ENCODE measurements around the gene NPB.

NPB gene

DNA sequence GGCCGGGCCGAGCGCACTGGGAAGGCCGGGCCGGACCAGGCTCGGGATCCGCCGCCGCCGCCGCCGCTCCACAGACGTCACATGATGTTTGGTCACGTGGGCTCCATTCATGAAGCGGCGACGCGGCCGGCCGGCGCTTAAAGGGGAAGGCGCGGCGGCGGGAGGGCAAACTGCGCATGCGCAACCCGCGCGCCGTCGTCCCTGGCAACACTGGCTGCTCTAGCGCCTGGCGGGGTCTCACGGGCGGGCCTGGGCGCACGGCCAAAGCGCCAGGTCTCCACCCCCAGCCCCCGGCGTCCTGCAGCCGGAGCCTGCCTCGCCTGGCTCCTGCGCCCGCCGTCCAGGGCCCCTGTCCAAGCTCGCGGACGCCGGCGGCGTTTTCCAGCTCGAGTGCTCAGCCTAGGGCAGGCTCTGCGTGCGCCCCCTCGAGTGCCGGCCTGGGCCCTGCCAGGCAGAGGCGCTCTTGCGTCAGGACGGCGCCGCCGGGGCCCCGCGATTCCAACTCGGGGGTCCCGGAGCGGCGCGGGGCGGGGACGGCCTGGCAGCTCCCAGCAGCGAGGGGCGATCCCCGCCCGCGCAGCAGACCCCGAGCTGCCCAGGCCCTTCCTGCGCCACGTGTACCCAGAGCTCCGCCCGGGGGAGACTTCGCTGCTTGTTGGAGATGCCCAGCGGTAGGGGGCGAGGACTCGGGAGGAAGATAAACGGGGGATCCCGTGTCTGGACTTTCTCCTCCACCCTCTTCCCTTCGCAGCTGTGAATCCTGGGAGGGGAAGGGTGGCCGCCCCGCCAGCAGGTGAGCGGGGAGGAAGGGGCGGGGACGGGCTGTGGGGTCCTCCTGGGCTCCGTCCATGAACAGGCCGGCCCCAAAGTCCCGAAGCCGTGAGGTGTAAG is 25.9 kb downstream of the NPB start, which contains the start of gene MAFG:
Gene MAFG, minus strand, starts transcription at position 83 of the 891 bp plus-strand sequence. CDS start 4,550 bp downstream, outside the sequence.
- peak; percentile 17 for FAIRE-seq

- FAIRE-seq: no peak
Measured at GRCh38 chr17:81928544-81929252, 26.7 kb downstream of the NPB start.

DNA sequence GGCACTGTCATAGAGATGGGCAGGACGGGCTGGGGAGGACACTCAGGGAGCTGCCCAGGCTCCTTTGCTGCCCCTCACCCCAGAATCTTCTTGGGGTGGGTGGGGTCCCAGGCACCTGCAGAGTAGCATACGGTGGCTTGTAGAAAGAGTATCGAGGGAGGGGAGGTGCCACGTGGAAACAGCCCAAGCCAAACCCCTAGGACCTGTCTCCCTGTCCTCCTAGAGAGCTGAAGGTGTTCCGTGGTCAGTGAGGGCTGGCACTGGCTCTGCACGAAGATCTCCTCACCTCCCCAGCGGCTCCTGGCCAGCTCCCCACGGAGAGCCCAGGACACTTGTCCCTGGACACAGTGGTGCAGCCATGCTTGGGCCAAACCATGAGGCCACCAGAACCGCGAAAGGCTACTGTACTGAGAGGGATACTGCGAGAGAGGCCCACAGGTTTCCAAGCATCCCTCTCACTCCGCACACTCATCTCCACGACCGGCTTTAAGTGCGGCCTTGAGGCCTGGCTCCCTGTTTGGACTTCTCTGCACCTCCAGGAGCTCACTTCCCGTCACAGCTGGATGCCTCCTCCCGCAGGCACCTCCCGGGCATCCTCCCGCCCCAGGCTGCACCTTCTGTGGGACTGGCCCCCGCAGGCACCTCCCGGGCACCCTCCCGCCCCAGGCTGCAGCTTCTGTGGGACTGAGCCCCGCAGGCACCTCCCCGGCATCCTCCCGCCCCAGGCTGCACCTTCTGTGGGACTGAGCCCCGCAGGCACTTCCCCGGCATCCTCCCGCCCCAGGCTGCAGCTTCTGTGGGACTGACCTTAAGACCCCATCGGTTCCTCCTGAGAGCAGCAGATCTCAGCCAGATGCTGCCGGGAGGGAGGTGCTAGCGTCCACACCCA is 27.5 kb downstream of the NPB start:
- FAIRE-seq: no peak

- no peak for FAIRE-seq
Measured at GRCh38 chr17:81930142-81931125, 28.4 kb downstream of the NPB start.

DNA sequence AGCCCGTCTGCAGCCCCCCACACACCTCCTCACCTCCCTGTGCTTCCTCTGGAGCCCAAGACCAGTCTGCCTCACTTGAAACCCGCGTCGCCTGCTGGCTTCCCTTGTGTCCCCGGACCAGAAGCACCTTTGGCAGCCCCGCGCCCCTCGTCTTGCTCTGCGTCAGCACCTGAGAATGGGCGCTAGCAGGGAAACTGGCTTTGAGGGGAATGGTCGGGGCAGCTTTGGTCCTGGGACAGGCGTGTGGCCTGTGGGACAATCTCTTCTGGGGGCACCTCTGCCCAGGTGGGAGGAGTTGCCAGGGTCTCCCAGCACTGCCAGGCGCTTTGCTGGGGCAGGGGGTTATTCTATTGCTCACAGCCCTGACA is 29.1 kb downstream of the NPB start:
- no peak for FAIRE-seq

DNA sequence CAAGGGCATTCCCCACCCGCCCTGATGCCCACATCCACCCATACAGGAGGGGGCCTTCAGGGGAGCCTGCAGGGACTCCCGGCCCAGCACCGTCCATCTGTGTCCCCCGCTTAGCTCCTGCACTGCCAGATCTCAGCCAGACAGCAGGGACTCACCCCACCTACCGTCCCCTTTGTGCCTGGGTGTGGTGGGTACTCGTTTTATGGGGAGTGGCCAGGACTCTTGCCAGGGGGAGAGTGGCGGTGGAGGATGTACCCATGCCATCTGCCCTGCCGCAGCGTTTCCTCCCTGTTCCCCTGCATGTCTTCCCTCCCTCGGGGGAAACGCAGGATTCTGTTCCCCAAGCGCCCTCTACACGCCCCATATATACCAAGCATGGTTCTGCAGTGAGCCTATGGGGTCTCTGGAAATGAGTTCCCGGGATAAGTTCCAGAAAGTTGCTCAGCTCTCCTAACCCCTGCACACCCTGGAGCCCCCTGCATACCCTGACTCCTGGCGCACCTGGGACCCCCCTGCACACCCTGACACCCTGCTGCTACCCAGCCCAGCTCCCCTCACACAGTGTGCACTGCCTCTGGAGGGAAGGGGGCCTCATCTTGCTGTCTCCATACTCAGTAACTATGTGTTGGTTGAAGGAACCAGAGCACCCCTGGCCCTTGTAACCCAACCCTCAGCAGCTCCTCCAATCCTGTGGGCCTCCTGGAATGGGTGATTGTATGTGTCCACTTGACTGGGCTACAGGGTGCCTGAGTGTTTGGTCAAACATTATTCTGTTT is 29.7 kb downstream of the NPB start:
- no peak for FAIRE-seq

DNA sequence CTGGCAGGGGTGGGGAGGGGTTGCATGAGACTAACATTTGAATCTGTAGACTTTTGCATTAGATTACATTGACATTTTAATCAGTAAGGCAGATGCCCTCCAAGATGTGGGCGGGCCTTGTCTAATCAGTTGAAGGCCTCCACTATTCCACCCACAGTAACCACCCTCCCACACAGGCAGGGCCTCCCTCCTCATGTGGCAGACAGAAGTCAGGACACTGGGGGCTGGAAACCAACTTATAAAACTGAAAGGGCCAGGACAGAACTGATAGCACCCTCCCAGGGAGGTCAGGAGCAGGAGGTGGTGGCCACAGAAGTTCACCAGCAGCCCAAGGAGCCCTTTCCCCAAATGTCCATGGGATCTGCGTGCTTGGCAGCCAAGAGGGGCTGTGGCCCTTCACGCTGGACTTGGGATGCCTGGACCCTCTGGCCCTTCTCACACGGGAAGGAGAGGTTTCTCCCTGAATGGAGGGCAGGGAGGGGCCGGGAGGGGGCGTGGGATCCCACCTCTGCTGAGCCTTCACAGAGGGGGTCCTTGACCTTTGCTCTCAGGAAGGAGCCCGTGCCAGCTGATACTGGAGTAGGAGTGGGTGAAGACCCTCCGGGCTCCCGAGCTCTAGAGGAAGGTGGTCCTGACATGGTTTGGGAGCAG is 30.4 kb downstream of the NPB start:
- no peak for FAIRE-seq

- FAIRE-seq: no peak
Measured at GRCh38 chr17:81933178-81933699, 31.2 kb downstream of the NPB start.

- FAIRE-seq: no peak
Measured at GRCh38 chr17:81934098-81934757, 32.2 kb downstream of the NPB start.

DNA sequence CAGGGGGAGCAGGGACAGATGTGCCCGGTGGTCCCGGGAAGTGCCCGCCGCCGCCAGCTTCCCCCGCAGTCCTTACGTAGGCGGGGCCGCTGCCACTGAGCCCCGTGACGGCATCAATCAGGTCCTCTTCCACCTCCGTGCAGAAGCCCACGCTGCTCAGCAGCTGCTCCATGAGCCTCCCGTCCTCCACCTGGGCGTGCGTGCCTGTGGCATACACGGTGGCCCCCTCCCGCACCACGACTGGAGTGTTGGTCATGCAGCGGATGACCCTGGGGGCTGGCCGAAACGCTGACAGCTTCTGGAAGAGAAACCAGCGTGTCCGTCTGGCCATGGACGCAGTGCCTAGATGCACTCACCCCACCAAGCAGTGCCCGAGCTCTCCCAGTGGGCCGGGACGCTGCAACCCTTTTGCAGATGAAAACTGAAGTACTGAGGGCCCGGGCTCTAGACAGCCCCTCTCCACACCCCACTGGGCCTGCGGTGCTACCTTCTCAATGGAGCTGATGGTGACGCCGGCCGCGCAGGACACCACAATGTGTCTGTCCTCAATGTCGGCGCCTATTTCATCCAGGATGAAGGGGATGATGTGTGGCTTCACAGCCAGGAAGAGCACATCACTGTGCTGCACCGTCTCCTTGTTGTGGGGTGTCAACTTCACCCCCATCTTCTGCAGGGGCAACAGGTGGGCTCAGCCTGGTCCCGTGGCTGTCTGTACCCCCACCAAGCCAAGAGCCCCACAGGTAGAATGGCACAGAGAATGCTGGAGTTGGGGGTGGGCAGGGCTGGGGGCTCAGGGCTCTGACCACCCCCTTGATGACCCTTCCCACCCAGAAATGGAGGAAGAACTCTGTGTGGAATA is 33.0 kb downstream of the NPB start:
- FAIRE-seq: no peak

DNA sequence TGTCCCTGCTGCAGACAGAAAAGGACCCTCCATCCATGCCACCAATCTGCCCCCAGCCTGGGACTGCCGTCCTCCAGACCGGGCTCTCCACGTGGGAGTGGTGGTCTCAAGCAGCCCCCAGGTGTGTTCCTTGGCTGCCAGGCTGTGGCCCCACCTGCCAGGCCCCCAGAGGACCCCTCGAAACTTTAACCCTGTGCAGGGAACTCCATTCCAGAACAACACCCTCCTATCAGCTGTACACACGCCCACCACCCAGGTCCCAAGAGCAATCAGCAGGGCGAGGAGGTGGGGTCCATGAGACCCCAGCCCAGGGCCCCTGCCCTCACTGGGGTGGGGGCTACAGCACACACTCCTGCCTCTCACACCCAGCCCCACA is 33.7 kb downstream of the NPB start:
- no peak for FAIRE-seq

DNA sequence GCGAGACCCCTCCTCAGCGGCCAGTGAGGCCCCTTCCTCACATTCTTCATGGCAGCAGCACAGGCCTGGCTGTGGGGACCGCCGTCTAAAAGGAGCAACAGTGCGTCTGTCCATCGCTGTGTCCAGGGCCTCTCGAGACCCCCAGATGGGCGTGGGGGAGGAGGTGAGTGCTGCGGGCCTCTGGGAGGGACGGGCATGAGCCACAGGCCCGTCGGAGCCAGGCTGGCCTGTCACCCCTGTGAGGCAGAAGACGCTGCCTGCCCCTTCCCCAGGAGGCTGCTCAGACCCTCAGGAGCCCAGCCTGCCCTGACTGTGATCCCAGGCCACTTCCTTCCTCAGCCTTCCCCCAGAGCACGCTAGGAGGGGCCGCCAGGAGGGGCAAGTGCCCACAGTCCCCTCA is 37.2 kb downstream of the NPB start:
- FAIRE-seq: no peak

DNA sequence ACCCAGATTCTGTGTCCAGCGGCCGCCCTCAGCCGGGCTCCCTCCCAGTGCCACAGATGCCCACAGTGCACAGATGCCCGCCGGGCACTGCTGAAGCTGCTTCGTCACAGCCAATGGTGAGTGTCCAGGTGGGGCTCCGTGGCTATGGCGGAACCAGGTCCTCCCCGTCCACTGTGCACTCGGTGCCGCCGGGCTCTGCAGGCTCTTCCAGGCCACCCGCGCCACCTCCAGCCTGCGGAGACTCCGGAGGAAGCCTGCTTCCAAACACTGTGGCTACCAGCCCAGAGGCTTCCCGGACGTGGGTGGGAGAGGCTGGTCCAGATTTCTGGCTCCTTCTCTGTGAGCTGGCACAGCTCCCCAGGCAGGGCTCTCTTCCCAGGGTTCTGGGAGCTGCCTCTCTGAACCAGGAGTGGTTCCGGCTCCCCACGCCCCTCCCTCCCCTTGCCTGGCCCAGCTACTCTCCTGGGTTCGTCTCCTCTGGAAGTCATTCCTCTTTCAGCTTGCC is 37.9 kb downstream of the NPB start:
- no peak for FAIRE-seq

DNA sequence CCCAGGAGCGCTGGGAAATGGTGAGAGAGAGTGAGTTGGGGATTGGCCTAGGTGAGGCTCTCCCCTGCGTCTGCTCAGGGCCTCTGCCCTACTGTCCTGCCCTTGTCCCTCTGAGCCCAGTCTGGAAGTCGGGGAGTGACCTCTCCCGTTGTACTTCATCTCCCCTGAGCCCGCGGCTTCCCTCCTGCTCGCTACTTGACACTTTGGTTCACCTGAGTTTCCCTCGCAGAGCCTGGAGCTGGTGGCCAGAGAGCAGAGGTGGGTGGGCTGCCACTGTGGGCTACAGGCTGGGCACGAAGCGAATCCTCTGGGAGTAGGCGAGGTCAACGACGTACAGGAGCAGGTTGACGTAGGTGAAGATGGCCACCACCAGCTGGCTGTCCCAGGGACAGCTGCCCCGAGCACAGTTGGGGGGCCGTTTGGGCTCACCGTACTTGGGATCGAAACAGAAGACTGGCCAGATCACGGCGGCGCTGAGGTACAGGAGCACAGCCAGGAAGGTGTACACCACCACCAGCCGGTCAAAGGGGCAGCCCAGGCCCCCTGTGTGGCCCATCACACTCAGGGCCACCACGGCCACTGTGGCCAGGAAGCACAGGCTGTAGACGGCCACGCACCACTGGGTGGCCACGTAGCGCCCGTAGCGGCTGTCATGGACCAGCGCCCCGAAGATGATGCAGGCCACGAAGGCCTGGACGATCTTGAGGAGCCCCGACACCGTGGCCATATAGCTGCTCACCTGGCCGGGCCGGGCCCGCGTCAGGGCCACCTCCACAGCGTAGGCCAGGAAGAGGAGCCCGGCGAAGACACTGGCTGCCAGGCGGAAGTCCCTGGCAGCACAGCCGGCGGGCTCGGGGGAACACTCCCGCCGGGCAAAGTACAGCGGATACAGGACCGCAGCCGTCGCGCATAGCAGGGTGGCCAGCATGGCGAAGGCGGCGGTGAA is 38.8 kb downstream of the NPB start:
- no peak for FAIRE-seq

DNA sequence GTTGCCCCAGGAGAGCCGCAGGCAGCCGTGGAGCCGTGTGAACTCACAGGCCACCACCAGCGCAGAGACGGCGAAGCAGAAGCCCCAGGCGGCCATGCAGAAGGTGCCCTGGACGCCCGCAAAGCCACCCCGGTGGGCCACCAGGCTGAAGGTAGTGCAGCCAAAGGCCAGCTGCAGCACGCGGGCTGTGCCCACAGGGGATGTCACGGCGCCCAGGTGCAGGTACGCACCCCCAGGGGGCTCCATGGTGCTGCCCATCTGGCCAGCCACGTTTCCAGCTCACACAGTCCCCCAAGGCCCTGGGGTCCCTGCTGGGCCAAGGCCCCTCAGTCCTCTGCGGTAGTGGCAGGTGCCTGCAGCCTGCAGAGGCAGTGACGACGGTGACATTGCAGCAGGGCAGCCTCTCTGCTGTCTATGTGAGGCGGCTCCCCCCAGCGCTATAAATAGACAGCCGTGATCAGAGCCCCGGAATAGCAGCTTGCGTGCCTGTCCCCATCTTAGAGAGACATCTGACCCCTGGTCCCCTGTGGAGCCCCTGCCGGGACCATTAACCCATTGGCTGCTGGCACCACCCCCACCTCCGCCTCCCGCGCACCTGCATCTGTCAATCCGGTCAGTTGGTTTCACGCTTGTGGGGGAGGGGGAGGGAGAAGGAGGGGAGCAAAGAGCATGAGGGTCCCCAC is 39.6 kb downstream of the NPB start:
- no peak for FAIRE-seq

GRCh38 chr17:81942167-81942553 is 40.1 kb downstream of the NPB start:
- no peak for FAIRE-seq

DNA sequence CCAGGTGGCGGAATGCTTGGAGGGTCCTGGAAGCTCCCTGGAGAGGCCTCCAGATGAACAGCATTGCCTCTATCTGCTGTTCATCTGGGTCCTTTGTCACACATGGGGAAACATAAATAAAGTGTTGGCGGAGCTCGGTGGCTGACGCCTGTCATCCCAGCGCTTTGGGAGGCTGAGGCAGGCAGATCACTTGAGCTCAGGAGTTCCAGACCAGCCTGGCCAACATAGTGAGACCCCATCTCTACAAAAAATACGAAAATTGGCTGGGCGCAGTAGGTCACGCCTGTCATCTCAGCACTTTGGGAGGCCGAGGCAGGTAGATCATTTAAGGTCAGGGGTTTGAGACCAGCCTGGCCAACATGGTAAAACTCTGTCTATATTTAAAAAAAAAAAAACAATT is 42.8 kb downstream of the NPB start:
- FAIRE-seq: no peak

All from islet of Langerhans (tissue), 1 donor.